HUES64 (cell line): ENCODE results near the gene PSMD3.

ENCODE experiments used
- H3K27ac ChIP-seq: 2 replicates; pipeline ENCODE4 v1.7.0; 2013; ENCODE audit warnings: low read depth, low read length, inconsistent platforms
- H3K27me3 ChIP-seq: 2 replicates; pipeline ENCODE4 v1.6.1; 2013; ENCODE audit warnings: mild to moderate bottlenecking, low read length; ENCODE audit not compliant: insufficient read depth
- H3K36me3 ChIP-seq: 2 replicates; pipeline ENCODE4 v1.6.1; 2013; ENCODE audit warnings: mild to moderate bottlenecking, low read length; ENCODE audit not compliant: insufficient read depth
- H3K4me1 ChIP-seq: 2 replicates; pipeline ENCODE4 v1.6.1; 2013; ENCODE audit warnings: mild to moderate bottlenecking, low read length, moderate library complexity; ENCODE audit not compliant: insufficient read depth
- H3K4me3 ChIP-seq: 2 replicates; pipeline ENCODE4 v1.5.1; 2013; ENCODE audit warnings: mild to moderate bottlenecking, low read length, moderate library complexity
- H3K9ac ChIP-seq: 2 replicates; pipeline ENCODE4 v1.6.1; 2013; ENCODE audit warnings: mild to moderate bottlenecking, low read depth, low read length
- H3K9me3 ChIP-seq: 2 replicates; pipeline ENCODE4 v1.6.1; 2013; ENCODE audit warnings: low read depth, low read length; ENCODE audit not compliant: insufficient read depth
- WGBS: fragments of 150-250, 120-280 bp; methylation state at CpG from one replicate; pipeline ENCODE4 v1.1.7; 2013; ENCODE audit warnings: missing lambda C conversion rate; 5-methylcytosine and 5-hydroxymethylcytosine counted together

PSMD3 gene

GRCh38 chr17:40015998-40016985, 35.7 kb downstream of the PSMD3 start:
- no peaks in the 10 kb centered on the region for H3K27me3 ChIP-seq
- H3K4me1 ChIP-seq: peaks cover 24% of the 10 kb centered on the region
- 89% methylated on average over 26 of the region's 26 CpGs for WGBS
- H3K9ac ChIP-seq: no peak overlapping the region
- no peak overlapping the region for H3K4me3 ChIP-seq
- peaks cover 21% of the 10 kb centered on the region for H3K36me3 ChIP-seq
- H3K9me3 ChIP-seq: no peaks in the 10 kb centered on the region
- no peak overlapping the region for H3K27ac ChIP-seq

- WGBS: 70% methylated on average over 14 of the region's 15 CpGs
- Histone ChIP-seq H3K4me3 (no peak overlapping the region), H3K9ac (no peak overlapping the region), H3K9me3 (no peaks in the 10 kb centered on the region), H3K4me1 (peaks cover 24% of the 10 kb centered on the region), H3K27me3 (no peaks in the 10 kb centered on the region), H3K27ac (no peak overlapping the region), H3K36me3 (peaks cover 33% of the 10 kb centered on the region)
Observed at GRCh38 chr17:40017422-40018080, 36.9 kb downstream of the PSMD3 start.

DNA sequence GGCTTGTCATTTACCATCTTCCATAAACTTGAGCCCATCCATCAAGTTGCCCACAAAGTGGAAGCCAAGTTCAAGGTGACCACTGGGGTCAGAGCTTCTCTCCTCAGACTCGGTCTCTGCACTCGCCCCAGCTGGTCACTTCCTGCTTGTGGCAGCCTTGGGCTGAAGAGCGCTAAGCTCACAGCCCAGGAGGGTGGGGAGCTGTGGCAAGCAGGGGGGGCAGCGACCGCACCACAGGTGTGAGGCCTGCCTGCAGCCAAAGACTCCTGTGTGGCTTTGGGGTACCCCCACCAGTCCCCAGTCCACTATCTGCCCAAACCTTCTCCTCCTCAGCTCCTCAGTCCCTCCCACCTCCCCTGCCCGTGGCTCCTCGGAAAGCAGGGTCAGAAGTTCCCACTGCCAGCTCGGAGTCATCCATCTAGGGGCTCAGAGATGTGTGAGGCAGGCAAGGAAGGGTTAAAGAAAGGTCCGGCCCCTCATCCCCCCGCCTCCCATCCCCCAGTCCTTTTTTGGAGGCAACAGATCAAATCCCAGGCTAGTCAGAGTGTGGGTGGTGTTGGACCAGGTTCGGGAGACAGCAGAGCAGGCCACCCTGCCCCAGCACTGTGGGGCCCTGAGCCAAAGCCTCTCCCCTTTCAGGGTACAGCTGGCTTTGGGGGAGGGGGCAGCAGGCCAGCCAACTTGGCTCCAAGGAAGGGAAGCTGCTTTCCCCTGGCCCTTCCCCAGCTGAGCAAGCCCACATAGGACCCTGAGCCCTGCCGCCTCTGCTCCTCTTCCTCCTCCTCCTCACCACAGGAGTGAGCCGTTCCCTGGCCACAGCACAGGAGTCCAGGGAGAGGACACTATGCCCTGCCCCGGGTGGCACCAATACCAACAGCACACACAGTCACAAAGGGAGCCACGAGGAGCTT, 37.9 kb downstream of the PSMD3 start:
- Histone ChIP-seq H3K4me3 (peak overlapping the region; percentile 22; the same call in 1 of the 2 replicates), H3K27ac (peak overlapping the region; percentile 78; the same call in 1 of the 2 replicates), H3K27me3 (no peaks in the 10 kb centered on the region), H3K9ac (0 out of 2 replicates have a peak overlapping the region, but pooled peaks have one; percentile 17), H3K36me3 (peaks cover 42% of the 10 kb centered on the region), H3K9me3 (no peaks in the 10 kb centered on the region), H3K4me1 (peaks cover 24% of the 10 kb centered on the region)
- 47% methylated on average over 13 of the region's 15 CpGs for WGBS

DNA sequence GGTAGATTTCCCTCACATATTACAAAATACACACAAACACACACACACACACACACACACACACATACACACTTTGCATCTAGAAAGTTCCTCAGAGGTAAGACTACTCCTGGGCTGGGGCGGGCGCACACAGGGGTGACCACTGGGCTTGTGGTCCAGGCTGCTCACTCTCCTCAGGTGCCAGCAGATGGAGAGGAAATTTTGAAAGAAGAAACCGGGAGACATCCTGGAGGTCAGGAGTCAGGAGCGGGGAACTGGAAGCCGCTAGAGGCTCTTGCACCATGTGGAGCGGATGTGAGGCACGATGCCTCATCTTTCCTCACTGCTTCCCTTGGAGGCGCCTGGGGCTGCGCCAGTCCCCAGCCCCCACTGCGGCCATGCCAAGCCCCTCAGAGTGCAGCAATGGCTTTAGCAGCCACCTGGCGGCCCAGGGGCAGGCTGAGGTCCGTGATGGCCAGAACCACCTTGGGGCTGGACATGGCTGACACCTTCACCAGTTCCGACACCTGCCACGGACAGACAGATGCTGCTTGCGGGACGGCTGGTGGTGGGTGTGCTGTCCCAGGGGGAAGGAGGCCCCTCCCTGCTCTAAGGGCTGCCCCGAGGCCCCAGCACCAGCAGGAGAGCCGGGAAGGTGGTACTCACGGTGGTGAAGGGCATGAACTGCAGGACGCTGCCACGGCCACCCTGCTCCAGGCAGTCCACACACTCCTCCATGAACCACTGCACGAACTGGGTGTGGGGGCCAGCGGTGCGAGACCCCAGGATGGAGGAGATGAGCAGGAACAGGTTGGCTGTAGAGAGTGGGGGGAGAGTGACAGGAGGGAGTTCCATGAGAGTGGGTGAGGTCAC, 38.8 kb downstream of the PSMD3 start:
- Histone ChIP-seq H3K4me1 (peaks cover 24% of the 10 kb centered on the region), H3K9ac (no peak overlapping the region), H3K27me3 (no peaks in the 10 kb centered on the region), H3K9me3 (no peaks in the 10 kb centered on the region), H3K27ac (peak overlapping the region; percentile 78; the same call in 1 of the 2 replicates), H3K36me3 (peaks cover 49% of the 10 kb centered on the region), H3K4me3 (no peak overlapping the region)
- 83% methylated on average over 24 of the region's 24 CpGs for WGBS

- peaks cover 53% of the 10 kb centered on the region for H3K36me3 ChIP-seq
- 93% methylated on average over 13 of the region's 13 CpGs for WGBS
- no peaks in the 10 kb centered on the region for H3K9me3 ChIP-seq
- no peaks in the 10 kb centered on the region for H3K27me3 ChIP-seq
- no peak overlapping the region for H3K27ac ChIP-seq
- no peak overlapping the region for H3K4me3 ChIP-seq
- no peak overlapping the region for H3K9ac ChIP-seq
- peaks cover 20% of the 10 kb centered on the region for H3K4me1 ChIP-seq
Observed at GRCh38 chr17:40020146-40020545, 39.5 kb downstream of the PSMD3 start.

DNA sequence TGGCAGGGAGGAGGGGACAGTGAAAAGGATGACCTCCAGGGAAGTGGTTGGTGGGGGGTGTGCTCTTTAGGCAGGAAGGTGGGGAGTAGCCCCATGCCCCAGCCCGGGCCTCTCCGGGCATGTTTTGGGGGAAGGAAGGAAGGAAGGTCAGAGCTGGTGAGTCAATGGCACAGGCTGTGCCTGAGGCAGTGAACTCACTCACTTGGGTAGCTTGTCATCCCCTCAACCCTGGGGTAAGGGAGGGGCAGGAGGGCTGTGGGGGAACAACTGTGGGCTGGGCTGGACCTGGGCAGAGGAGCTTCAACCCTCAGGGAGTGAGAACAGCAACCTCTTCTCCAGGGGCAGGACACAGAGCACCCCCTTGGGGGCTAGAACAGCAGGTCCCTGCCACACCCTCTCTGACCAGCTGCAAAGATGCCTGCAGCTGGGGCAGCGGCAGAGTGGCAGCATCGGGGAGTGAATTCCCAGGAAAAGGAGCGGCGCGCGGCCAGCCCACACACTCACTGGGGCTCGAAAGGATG, 40.9 kb downstream of the PSMD3 start:
- 90% methylated on average over 9 of the region's 9 CpGs for WGBS
- Histone ChIP-seq H3K9ac (no peak overlapping the region), H3K36me3 (peaks cover 66% of the 10 kb centered on the region), H3K27ac (no peak overlapping the region), H3K27me3 (no peaks in the 10 kb centered on the region), H3K4me3 (no peak overlapping the region), H3K4me1 (peaks cover 14% of the 10 kb centered on the region), H3K9me3 (no peaks in the 10 kb centered on the region)

- Histone ChIP-seq H3K9me3 (no peaks in the 10 kb centered on the region), H3K36me3 (peaks cover 70% of the 10 kb centered on the region), H3K27me3 (no peaks in the 10 kb centered on the region), H3K27ac (no peak overlapping the region), H3K4me1 (peaks cover 14% of the 10 kb centered on the region), H3K4me3 (no peak overlapping the region), H3K9ac (no peak overlapping the region)
- WGBS: 95% methylated on average over 9 of the region's 9 CpGs
Observed at GRCh38 chr17:40022497-40022896, 41.9 kb downstream of the PSMD3 start.

DNA sequence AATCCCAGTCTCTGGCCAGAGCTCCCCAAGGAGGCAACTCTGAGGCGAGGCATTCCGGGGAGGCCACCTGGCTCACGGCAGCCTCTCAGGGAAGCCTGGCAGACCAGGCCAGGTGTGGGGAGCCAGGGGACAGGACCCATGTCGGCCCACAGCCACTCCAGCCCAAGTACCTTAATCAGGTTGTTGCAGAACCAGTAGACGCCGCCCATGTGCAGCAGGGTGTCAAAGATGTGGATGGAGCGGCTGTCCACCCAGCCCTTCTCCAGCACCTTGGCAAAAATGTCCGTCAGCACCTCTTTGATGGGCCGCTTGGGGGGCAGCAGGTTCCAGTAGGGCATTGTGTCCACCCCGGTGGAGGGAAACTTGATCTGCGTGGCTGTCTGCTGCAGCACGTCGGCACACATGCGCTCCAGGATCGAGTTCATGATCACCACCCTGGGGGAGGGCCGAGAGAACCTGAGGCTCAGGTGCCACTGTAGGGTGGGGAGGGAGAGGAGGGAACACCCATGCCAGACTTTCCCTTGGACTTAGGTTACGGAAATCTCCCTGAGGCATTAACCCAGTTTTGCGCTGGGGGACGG, 42.4 kb downstream of the PSMD3 start:
- Histone ChIP-seq H3K4me1 (peaks cover 10% of the 10 kb centered on the region), H3K36me3 (peaks cover 70% of the 10 kb centered on the region), H3K4me3 (no peak overlapping the region), H3K27ac (no peak overlapping the region), H3K9ac (no peak overlapping the region), H3K9me3 (no peaks in the 10 kb centered on the region), H3K27me3 (no peaks in the 10 kb centered on the region)
- 92% methylated on average over 19 of the region's 19 CpGs for WGBS

GRCh38 chr17:40023590-40024292, 43.1 kb downstream of the PSMD3 start:
- Histone ChIP-seq H3K4me3 (no peak overlapping the region), H3K9me3 (no peaks in the 10 kb centered on the region), H3K9ac (no peak overlapping the region), H3K27ac (no peak overlapping the region), H3K36me3 (peaks cover 76% of the 10 kb centered on the region), H3K27me3 (no peaks in the 10 kb centered on the region), H3K4me1 (peaks cover 5% of the 10 kb centered on the region)
- 88% methylated on average over 10 of the region's 10 CpGs for WGBS
